Type B pancreatic cell (in vitro differentiated cells): ENCODE results near the gene ITGB7. TPM values are rescaled to one million over a fixed set of nuclear protein-coding genes. Genes with fewer than 3 reads are reported as not detected.

Experiments
- DNase-seq: peaks from one replicate; pipeline ENCODE4 v3.0.0; 2021; ENCODE audit warnings: mixed read lengths; ENCODE audit not compliant: unreplicated experiment; ENCODE audit errors: extremely low spot score
- H3K27ac Mint-ChIP-seq: 2 replicates; pipeline ENCODE4 v1.8.0; 2021; ENCODE audit warnings: mild to moderate bottlenecking, mixed read lengths
- H3K27me3 Mint-ChIP-seq: 2 replicates; pipeline ENCODE4 v1.8.0; 2021; ENCODE audit warnings: mixed read lengths
- H3K36me3 Mint-ChIP-seq: 2 replicates; pipeline ENCODE4 v1.8.0; 2021; ENCODE audit warnings: mixed read lengths
- H3K4me1 Mint-ChIP-seq: one replicate; pipeline ENCODE4 v1.8.0; 2021; ENCODE audit warnings: mixed read lengths; ENCODE audit not compliant: unreplicated experiment
- H3K4me3 Mint-ChIP-seq: 2 replicates; pipeline ENCODE4 v1.8.0; 2021; ENCODE audit warnings: mild to moderate bottlenecking, mixed read lengths
- H3K9me3 Mint-ChIP-seq: 2 replicates; pipeline ENCODE4 v1.8.0; 2021; ENCODE audit warnings: mixed read lengths
- total RNA-seq: library from RNA; stranded (reverse); gene quantifications from 2 replicates; pipeline ENCODE4 v1.2.1, GENCODE V29; 2021; ENCODE audit warnings: low replicate concordance
- TF ChIP-seq, protein P1 (sequence below): fragments of 200-600 bp; sonication (generic); conservative IDR thresholded peaks from 2 replicates; pipeline ENCODE4 v1.5.0; 2021; ENCODE audit warnings: antibody characterized with exemption, mild to moderate bottlenecking

ITGB7 gene
- total RNA-seq, 1 donor from 2014 or later, result 4.2 TPM

DNA sequence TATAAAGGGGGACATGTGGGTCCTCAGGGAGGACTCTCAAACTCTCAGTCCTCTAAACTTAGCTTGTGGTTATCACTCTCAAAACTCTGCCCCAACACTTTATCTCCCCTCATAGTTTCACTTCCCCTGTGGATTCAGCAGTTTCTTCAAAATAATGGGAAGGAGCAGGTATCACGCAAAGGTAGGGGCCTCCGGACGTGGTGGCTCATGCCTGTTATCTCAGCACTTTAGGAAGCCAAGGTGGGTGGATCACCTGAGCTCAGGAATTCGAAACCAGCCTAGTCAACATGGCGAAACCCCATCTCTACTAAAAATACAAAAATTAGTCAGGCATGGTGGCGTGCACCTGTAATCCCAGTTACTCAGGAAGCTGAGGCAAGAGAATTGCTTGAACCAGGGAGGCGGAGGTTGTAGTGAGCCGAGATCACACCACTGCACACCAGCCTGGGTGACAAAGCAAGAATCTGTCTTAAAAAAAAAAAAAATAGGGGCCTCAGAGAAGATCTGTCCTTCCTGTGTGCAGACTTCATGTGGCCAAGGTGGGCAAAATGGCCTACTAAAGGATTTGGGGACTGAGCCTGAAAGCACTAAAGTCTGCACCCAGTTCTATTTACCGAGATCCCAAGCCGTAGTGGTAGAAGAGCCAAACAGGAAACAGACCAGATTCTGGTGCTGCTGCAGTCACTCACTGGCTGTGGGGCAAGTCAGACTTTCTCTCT lies 6.4 kb downstream of the ITGB7 start:
- H3K4me3 Mint-ChIP-seq, result no peak overlapping the region
- H3K27me3 Mint-ChIP-seq, result peaks cover 44% of the 10 kb centered on the region
- no peaks in the 10 kb centered on the region for H3K9me3 Mint-ChIP-seq
- peak overlapping the region; percentile 57 for H3K27ac Mint-ChIP-seq
- no peaks in the 10 kb centered on the region for H3K36me3 Mint-ChIP-seq
- TF ChIP-seq, protein P1, sequence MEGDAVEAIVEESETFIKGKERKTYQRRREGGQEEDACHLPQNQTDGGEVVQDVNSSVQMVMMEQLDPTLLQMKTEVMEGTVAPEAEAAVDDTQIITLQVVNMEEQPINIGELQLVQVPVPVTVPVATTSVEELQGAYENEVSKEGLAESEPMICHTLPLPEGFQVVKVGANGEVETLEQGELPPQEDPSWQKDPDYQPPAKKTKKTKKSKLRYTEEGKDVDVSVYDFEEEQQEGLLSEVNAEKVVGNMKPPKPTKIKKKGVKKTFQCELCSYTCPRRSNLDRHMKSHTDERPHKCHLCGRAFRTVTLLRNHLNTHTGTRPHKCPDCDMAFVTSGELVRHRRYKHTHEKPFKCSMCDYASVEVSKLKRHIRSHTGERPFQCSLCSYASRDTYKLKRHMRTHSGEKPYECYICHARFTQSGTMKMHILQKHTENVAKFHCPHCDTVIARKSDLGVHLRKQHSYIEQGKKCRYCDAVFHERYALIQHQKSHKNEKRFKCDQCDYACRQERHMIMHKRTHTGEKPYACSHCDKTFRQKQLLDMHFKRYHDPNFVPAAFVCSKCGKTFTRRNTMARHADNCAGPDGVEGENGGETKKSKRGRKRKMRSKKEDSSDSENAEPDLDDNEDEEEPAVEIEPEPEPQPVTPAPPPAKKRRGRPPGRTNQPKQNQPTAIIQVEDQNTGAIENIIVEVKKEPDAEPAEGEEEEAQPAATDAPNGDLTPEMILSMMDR, result no peak
- DNase-seq, result no peak
- H3K4me1 Mint-ChIP-seq, result peaks cover 5% of the 10 kb centered on the region

DNA sequence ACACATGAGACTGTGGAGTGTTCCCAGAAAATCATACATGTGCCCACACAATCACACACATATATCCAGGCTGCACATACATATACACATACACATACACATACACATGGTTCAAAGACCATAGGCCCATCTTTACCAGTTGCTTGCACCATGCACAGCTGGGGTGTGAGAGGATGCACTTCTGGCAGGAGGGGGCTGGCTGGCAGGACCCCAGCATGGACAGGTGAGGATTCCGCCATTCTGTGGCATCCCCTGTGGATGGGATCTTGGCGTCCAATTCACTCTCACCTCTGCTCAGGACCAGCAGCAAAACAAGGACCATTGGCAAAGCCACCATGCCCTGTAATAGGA lies 7.0 kb downstream of the ITGB7 start:
- H3K4me3 Mint-ChIP-seq, result no peak overlapping the region
- H3K27ac Mint-ChIP-seq, result no peak overlapping the region
- H3K4me1 Mint-ChIP-seq, result peaks cover 5% of the 10 kb centered on the region
- H3K27me3 Mint-ChIP-seq, result peaks cover 49% of the 10 kb centered on the region
- H3K36me3 Mint-ChIP-seq, result no peaks in the 10 kb centered on the region
- H3K9me3 Mint-ChIP-seq, result no peaks in the 10 kb centered on the region
- DNase-seq, result no peak
- TF ChIP-seq, protein P1, result no peak

DNA sequence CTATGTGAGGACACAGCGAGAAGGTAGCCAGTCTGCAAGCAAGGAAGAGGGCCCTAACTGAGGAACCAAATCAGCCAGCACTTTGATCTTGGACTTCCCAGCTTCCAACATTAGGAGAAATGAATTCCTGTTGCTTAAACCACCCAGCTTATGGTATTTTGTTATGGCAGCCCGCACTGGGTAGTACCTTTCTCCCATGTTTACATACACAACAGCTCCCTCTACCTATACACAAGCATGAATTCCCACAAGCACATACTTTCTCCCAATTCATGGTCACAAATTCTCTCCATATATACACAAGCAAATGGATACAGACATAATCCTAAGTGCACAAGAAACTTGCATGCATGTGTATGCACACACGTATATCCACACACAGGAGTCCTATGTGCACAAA lies 7.4 kb downstream of the ITGB7 start:
- Mint-ChIP-seq H3K4me1 (peaks cover 5% of the 10 kb centered on the region), H3K4me3 (no peak overlapping the region), H3K27me3 (peaks cover 52% of the 10 kb centered on the region), H3K9me3 (no peaks in the 10 kb centered on the region), H3K27ac (no peak overlapping the region), H3K36me3 (no peaks in the 10 kb centered on the region)
- DNase-seq, result no peak
- TF ChIP-seq, protein P1, result no peak

DNA sequence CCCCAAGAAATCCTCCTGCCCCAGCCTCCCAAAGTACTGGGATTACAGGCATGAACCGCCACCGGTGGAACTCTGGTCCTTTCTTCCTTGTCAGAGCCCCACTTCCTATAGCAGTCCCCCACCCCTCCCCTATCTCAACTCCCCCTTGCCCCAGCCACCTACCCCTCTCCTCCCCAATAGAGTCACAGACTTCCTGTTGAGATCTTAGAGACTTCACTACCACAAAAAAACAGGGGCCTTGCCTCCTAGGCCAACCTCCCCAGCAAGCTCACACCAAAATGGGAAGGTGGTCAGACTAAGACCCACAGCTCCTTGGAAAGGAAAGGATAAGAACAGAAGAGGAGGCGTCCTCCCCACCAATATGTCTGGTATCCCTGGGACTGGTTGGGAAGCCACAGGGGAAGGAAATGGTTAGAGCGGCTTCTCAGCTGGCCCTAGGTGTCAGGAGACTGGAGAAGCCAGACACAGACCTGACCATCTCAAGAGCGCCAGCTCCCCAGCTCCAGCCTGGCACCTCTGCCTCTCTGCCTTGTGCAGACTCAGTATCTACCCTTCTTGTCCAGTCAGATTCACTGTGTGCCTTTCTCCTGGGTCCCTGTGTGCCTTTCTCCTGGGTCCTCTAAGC lies 8.5 kb downstream of the ITGB7 start:
- Mint-ChIP-seq H3K36me3 (no peaks in the 10 kb centered on the region), H3K27me3 (peaks cover 52% of the 10 kb centered on the region), H3K9me3 (no peaks in the 10 kb centered on the region), H3K4me3 (no peak overlapping the region), H3K27ac (no peak overlapping the region), H3K4me1 (peaks cover 5% of the 10 kb centered on the region)
- TF ChIP-seq, protein P1, result no peak
- DNase-seq, result no peak

DNA sequence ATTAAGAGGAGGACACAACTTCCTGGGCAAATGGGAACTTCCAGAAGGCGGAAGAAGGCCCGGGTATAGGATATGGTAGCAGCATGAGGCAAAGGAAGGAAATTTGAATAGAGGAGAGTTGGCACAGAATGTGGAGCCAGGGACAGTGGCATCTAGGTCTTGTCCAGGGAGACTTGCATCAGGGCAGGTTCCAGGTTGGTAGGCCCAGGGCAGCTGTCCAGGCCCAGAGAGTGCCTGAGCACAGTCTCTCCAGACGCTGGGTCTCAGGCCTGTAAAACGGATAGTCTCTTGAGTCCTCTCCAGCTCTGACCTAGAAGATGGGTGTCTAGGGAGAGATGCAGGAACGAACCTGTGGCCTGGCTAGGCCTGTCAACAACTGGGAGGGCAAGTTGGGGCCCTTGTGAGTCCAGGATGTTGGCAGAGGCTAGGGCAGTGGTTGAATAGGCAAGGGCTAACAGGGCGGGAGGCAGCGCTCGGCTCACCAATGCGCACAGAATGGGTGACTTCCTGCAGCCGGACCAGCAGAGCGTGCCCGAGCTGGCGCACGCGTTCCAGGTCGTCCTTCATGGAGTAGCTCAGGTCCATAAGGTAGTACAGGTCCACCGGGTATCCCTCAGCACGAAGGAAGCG lies 9.9 kb downstream of the ITGB7 start:
- H3K4me3 Mint-ChIP-seq, result peak overlapping the region; percentile 44
- no peaks in the 10 kb centered on the region for H3K9me3 Mint-ChIP-seq
- no peaks in the 10 kb centered on the region for H3K36me3 Mint-ChIP-seq
- H3K4me1 Mint-ChIP-seq, result peaks cover 5% of the 10 kb centered on the region
- H3K27ac Mint-ChIP-seq, result no peak overlapping the region
- DNase-seq, result no peak
- TF ChIP-seq, protein P1, result no peak
- H3K27me3 Mint-ChIP-seq, result peaks cover 52% of the 10 kb centered on the region
